Measurements from ENCODE around the gene LTBP2.
"Not testable (repeated sequence)": the region's sequence is repeated elsewhere in the genome, so short reads cannot be mapped to it uniquely, and the experiment has no call there.

- TF ChIP-seq JUND (CRISPR knock-in tag; IDR thresholded peaks at IDR 0.05); CREB1 (IDR thresholded peaks at IDR 0.05); CREB1 (CRISPR knock-in tag; IDR thresholded peaks at IDR 0.05); CREM (IDR thresholded peaks at IDR 0.05); CREM (CRISPR knock-in tag; IDR thresholded peaks at IDR 0.05); ZNF333 (CRISPR knock-in tag; IDR thresholded peaks at IDR 0.05; ENCODE audit: borderline replicate concordance); MAFK (conservative IDR thresholded peaks at IDR 0.05 in 1 of 2, IDR thresholded peaks at IDR 0.05 in 1 of 2; ENCODE audit: low read length in 2 of 2); RFX3 (CRISPR knock-in tag; IDR thresholded peaks at IDR 0.05); TAF1 (CRISPR knock-in tag; IDR thresholded peaks at IDR 0.05); TCF7 (IDR thresholded peaks at IDR 0.05; ENCODE audit: low read depth); SNRNP70 (IDR thresholded peaks at IDR 0.05; ENCODE audit: low read depth, low read length); NONO (IDR thresholded peaks at IDR 0.05); NONO (CRISPR knock-in tag; conservative IDR thresholded peaks at IDR 0.05): not testable (repeated sequence)
Measured at GRCh38 chr14:74454397-74454796, 157.6 kb downstream of the LTBP2 start.

Data from HepG2 (cell line).